ENCODE results near the gene SPIN1. TPM values are rescaled to one million over a fixed set of nuclear protein-coding genes. Genes with fewer than 3 reads are reported as not detected.

Gene SPIN1
- total and polyA plus RNA-seq, 2 experiments from 2014 or later = 59.8 to 119 TPM

DNA sequence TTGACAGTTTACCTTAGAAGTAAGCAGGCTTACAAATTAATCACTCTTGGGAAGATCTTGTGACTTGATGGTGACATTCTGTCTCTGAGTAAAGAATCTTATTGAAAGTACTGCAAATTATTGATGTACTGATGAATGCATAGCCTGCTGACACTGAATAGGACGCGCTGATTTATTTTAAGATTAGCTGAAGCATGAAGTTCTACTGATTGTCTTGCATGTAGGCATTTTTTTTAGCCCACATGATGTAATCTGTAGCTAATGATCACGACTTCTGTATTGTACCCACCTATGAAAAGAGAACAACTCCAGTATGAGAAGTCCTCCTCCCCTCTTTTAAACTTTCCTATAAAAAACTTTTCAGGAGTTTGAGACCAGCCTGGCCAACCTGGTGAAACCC is 28.3 kb upstream of the SPIN1 start:
- H2AFZ ChIP-seq = no peak overlapping the region
- H4K20me1 ChIP-seq (ENCODE audit: insufficient read depth, poor library complexity, severe bottlenecking) = no peaks in the 10 kb centered on the region
- DNase-seq (ENCODE audit: low spot score) = no peak
- H3K9me3 ChIP-seq (ENCODE audit: low read depth) = no peaks in the 10 kb centered on the region
- H3K79me2 ChIP-seq = no peaks in the 10 kb centered on the region
- H3K27ac ChIP-seq = no peak overlapping the region
- H3K27me3 ChIP-seq = no peaks in the 10 kb centered on the region
- H3K4me3 ChIP-seq = no peak overlapping the region
- no peaks in the 10 kb centered on the region for H3K9me2 ChIP-seq (replicated peaks; ENCODE audit: insufficient read depth)
- no peak overlapping the region for H3K4me2 ChIP-seq
- no peaks in the 10 kb centered on the region for H3K4me1 ChIP-seq (ENCODE audit: insufficient read depth)
- H3K36me3 ChIP-seq (replicated peaks; ENCODE audit: insufficient read depth, low read depth) = no peaks in the 10 kb centered on the region
- 98% methylated on average over 3 of the region's 3 CpGs for WGBS (ENCODE audit: low lambda C conversion rate, missing lambda C conversion rate)
- TF ChIP-seq EZH2phosphoT487 (IDR thresholded peaks at IDR 0.05; ENCODE audit: low read depth, severe bottlenecking, unreplicated experiment) = no peak
- TF ChIP-seq CTCF (IDR thresholded peaks at IDR 0.05; ENCODE audit: poor library complexity) = no peak
- TF ChIP-seq EZH2 (IDR thresholded peaks at IDR 0.05; ENCODE audit: borderline replicate concordance) = no peak

DNA sequence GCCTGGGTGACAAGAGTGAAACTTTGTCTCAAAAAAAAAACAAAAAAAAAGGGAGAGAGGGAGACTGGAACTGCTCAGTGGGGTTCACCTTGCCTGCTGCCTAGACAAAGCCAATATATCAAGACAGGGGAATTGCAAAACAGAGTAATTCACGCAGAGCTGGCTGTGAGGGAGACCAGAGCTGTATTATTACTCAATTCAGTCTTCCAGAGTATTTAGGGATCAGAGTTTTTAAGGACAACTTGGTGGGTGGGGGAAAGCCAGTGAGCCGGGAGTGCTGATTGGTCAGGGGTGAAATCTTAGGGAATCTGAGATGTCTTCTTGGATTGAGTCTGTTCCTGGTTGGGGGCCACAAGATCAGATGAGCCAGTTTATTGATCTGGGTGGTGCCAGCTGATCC is 25.6 kb upstream of the SPIN1 start:
- Histone ChIP-seq H3K27me3 (no peaks in the 10 kb centered on the region), H2AFZ (no peak overlapping the region), H3K36me3 (replicated peaks; ENCODE audit: insufficient read depth, low read depth) (no peaks in the 10 kb centered on the region), H3K9me3 (ENCODE audit: low read depth) (no peaks in the 10 kb centered on the region), H3K9me2 (replicated peaks; ENCODE audit: insufficient read depth) (no peaks in the 10 kb centered on the region), H3K4me1 (ENCODE audit: insufficient read depth) (no peaks in the 10 kb centered on the region), H3K79me2 (no peaks in the 10 kb centered on the region), H3K27ac (no peak overlapping the region), H4K20me1 (ENCODE audit: insufficient read depth, poor library complexity, severe bottlenecking) (no peaks in the 10 kb centered on the region), H3K4me3 (no peak overlapping the region), H3K4me2 (no peak overlapping the region)
- no peak for TF ChIP-seq EZH2phosphoT487 (IDR thresholded peaks at IDR 0.05; ENCODE audit: low read depth, severe bottlenecking, unreplicated experiment)
- no peak for TF ChIP-seq CTCF (IDR thresholded peaks at IDR 0.05; ENCODE audit: poor library complexity)
- no peak for TF ChIP-seq EZH2 (IDR thresholded peaks at IDR 0.05; ENCODE audit: borderline replicate concordance)
- WGBS (ENCODE audit: low lambda C conversion rate, missing lambda C conversion rate) = 69% methylated on average over 2 of the region's 2 CpGs
- no peak for DNase-seq (ENCODE audit: low spot score)

- Histone ChIP-seq H3K4me3 (no peak overlapping the region), H3K9me3 (ENCODE audit: low read depth) (no peaks in the 10 kb centered on the region), H3K79me2 (no peaks in the 10 kb centered on the region), H3K27me3 (no peaks in the 10 kb centered on the region), H3K27ac (no peak overlapping the region), H3K4me2 (no peak overlapping the region), H3K4me1 (ENCODE audit: insufficient read depth) (no peaks in the 10 kb centered on the region), H2AFZ (no peak overlapping the region), H4K20me1 (ENCODE audit: insufficient read depth, poor library complexity, severe bottlenecking) (no peaks in the 10 kb centered on the region), H3K9me2 (replicated peaks; ENCODE audit: insufficient read depth) (no peaks in the 10 kb centered on the region), H3K36me3 (replicated peaks; ENCODE audit: insufficient read depth, low read depth) (no peaks in the 10 kb centered on the region)
- no peak for TF ChIP-seq CTCF (IDR thresholded peaks at IDR 0.05; ENCODE audit: poor library complexity)
- no peak for TF ChIP-seq EZH2phosphoT487 (IDR thresholded peaks at IDR 0.05; ENCODE audit: low read depth, severe bottlenecking, unreplicated experiment)
- no peak for TF ChIP-seq EZH2 (IDR thresholded peaks at IDR 0.05; ENCODE audit: borderline replicate concordance)
- DNase-seq (ENCODE audit: low spot score) = no peak
- WGBS (ENCODE audit: low lambda C conversion rate, missing lambda C conversion rate) = 100% methylated on average over 1 of the region's 1 CpG
Observed at GRCh38 chr9:88363661-88364060, 24.6 kb upstream of the SPIN1 start.

GRCh38 chr9:88364706-88365105 is 23.5 kb upstream of the SPIN1 start:
- Histone ChIP-seq H3K36me3 (replicated peaks; ENCODE audit: insufficient read depth, low read depth) (no peaks in the 10 kb centered on the region), H3K4me3 (no peak overlapping the region), H3K4me1 (ENCODE audit: insufficient read depth) (no peaks in the 10 kb centered on the region), H3K79me2 (no peaks in the 10 kb centered on the region), H3K4me2 (no peak overlapping the region), H3K27me3 (no peaks in the 10 kb centered on the region), H3K27ac (no peak overlapping the region), H3K9me3 (ENCODE audit: low read depth) (no peaks in the 10 kb centered on the region), H3K9me2 (replicated peaks; ENCODE audit: insufficient read depth) (no peaks in the 10 kb centered on the region), H2AFZ (no peak overlapping the region), H4K20me1 (ENCODE audit: insufficient read depth, poor library complexity, severe bottlenecking) (no peaks in the 10 kb centered on the region)
- TF ChIP-seq EZH2 (IDR thresholded peaks at IDR 0.05; ENCODE audit: borderline replicate concordance) (no peak), CTCF (IDR thresholded peaks at IDR 0.05; ENCODE audit: poor library complexity) (no peak), EZH2phosphoT487 (IDR thresholded peaks at IDR 0.05; ENCODE audit: low read depth, severe bottlenecking, unreplicated experiment) (no peak)
- 94% methylated on average over 2 of the region's 2 CpGs for WGBS (ENCODE audit: low lambda C conversion rate, missing lambda C conversion rate)
- DNase-seq (ENCODE audit: low spot score) = no peak

Data from hepatocyte (in vitro differentiated cells).